H9 (cell line): Measurements from ENCODE around the gene TMEM165. TPM values are rescaled to one million over a fixed set of nuclear protein-coding genes. Genes with fewer than 3 reads are reported as not detected.

Experiments used
- DNase-seq: peaks from one replicate; pipeline ENCODE4 v3.0.0-alpha.2; 2017
- H2AFZ ChIP-seq: one replicate; pipeline ENCODE4 v1.6.1; 2013; ENCODE audit warnings: mild to moderate bottlenecking, low read length, control low read depth, moderate library complexity
- H2AK5ac ChIP-seq: 2 replicates; pipeline ENCODE4 v1.6.1; 2013; ENCODE audit warnings: low read length, control low read depth, mixed read lengths; ENCODE audit not compliant: insufficient read length
- H2BK120ac ChIP-seq: one replicate; pipeline ENCODE4 v1.6.1; 2013; ENCODE audit warnings: low read depth, mild to moderate bottlenecking, low read length, control low read depth, inconsistent platforms; ENCODE audit not compliant: poor library complexity, severe bottlenecking
- H2BK12ac ChIP-seq: 2 replicates; pipeline ENCODE4 v1.6.1; 2013; ENCODE audit warnings: low read length, control low read depth, mixed read lengths, low read depth; ENCODE audit not compliant: insufficient read length
- H2BK15ac ChIP-seq: 2 replicates; pipeline ENCODE4 v1.6.1; 2013; ENCODE audit warnings: low read depth, low read length, control low read depth
- H2BK20ac ChIP-seq: one replicate; pipeline ENCODE4 v1.6.1; 2013; ENCODE audit warnings: low read depth, mild to moderate bottlenecking, low read length, control low read depth, inconsistent platforms; ENCODE audit not compliant: poor library complexity, severe bottlenecking
- H2BK5ac ChIP-seq: 2 replicates; pipeline ENCODE4 v1.6.1; 2013; ENCODE audit warnings: low read length, control low read depth, mixed read lengths; ENCODE audit not compliant: insufficient read length
- H3K14ac ChIP-seq: 2 replicates; pipeline ENCODE4 v1.6.1; 2013; ENCODE audit warnings: low read length, control low read depth; ENCODE audit not compliant: insufficient read depth
- H3K18ac ChIP-seq: 2 replicates; pipeline ENCODE4 v1.6.1; 2013; ENCODE audit warnings: low read depth, mild to moderate bottlenecking, mixed read lengths, low read length, control low read depth; ENCODE audit not compliant: insufficient read length
- H3K23ac ChIP-seq: 2 replicates; pipeline ENCODE4 v1.6.1; 2013; ENCODE audit warnings: low read length, control low read depth, mixed read lengths, low read depth; ENCODE audit not compliant: insufficient read length
- H3K23me2 ChIP-seq: 2 replicates; pipeline ENCODE4 v1.6.1; 2013; ENCODE audit warnings: low read depth, mild to moderate bottlenecking, mixed read lengths, low read length, control low read depth; ENCODE audit not compliant: insufficient read length, poor library complexity, severe bottlenecking
- H3K27ac ChIP-seq: 2 replicates; pipeline ENCODE4 v1.5.1; 2013; ENCODE audit warnings: low read length, control low read depth, mixed read lengths, low read depth; ENCODE audit not compliant: insufficient read length
- H3K27me3 ChIP-seq: 2 replicates; pipeline ENCODE4 v1.6.1; 2013; ENCODE audit warnings: low read length, control low read depth, inconsistent platforms; ENCODE audit not compliant: insufficient read depth
- H3K4ac ChIP-seq: 2 replicates; pipeline ENCODE4 v1.6.1; 2013; ENCODE audit warnings: low read depth, mild to moderate bottlenecking, control low read depth, inconsistent platforms, low read length, moderate library complexity
- H3K4me1 ChIP-seq: 2 replicates; pipeline ENCODE4 v1.6.1; 2013; ENCODE audit warnings: low read length, control low read depth, inconsistent platforms; ENCODE audit not compliant: insufficient read depth
- H3K4me2 ChIP-seq: 2 replicates; pipeline ENCODE4 v1.6.1; 2013; ENCODE audit warnings: low read length, control low read depth, mixed read lengths; ENCODE audit not compliant: insufficient read length, insufficient read depth
- H3K56ac ChIP-seq: 2 replicates; pipeline ENCODE4 v1.6.1; 2013; ENCODE audit warnings: low read depth, mild to moderate bottlenecking, mixed read lengths, low read length, control low read depth; ENCODE audit not compliant: insufficient read length
- H3K79me1 ChIP-seq: 2 replicates; pipeline ENCODE4 v1.6.1; 2013; ENCODE audit warnings: low read depth, mild to moderate bottlenecking, moderate library complexity, low read length, control low read depth, inconsistent platforms; ENCODE audit not compliant: insufficient read depth, poor library complexity, severe bottlenecking
- H3K79me2 ChIP-seq: 2 replicates; pipeline ENCODE4 v1.6.1; 2013; ENCODE audit warnings: low read length, control low read depth, inconsistent platforms; ENCODE audit not compliant: insufficient read depth
- H3K9ac ChIP-seq: 2 replicates; pipeline ENCODE4 v1.6.1; 2013; ENCODE audit warnings: low read length, control low read depth, mixed read lengths; ENCODE audit not compliant: insufficient read length; ENCODE audit errors: extremely low read depth
- H3K9me3 ChIP-seq: one replicate; pipeline ENCODE4 v1.6.1; 2013; ENCODE audit warnings: low read depth, low read length, inconsistent platforms; ENCODE audit not compliant: control insufficient read depth
- H3T11ph ChIP-seq: one replicate; pipeline ENCODE4 v1.6.1; 2013; ENCODE audit warnings: mild to moderate bottlenecking, low read length, control low read depth, inconsistent platforms
- H4K20me1 ChIP-seq: one replicate; pipeline ENCODE4 v1.6.1; 2013; ENCODE audit not compliant: control insufficient read depth, insufficient read length, insufficient read depth
- H4K5ac ChIP-seq: 2 replicates; pipeline ENCODE4 v1.6.1; 2013; ENCODE audit warnings: low read depth, mild to moderate bottlenecking, mixed read lengths, low read length, control low read depth; ENCODE audit not compliant: insufficient read length
- H4K8ac ChIP-seq: replicated peaks from 2 replicates; pipeline ENCODE4 v1.6.1; 2013; ENCODE audit warnings: low read length, control low read depth, mixed read lengths, low read depth; ENCODE audit not compliant: insufficient read length
- H4K91ac ChIP-seq: 2 replicates; pipeline ENCODE4 v1.6.1; 2013; ENCODE audit warnings: low read depth, mild to moderate bottlenecking, moderate library complexity, mixed read lengths, low read length, control low read depth; ENCODE audit not compliant: insufficient read length
- H3K27ac Mint-ChIP-seq, 3 experiments: 2 replicates in 2 of 3; 3 replicates in 1 of 3; pipeline ENCODE4 v1.8.0; 2020 to 2021; ENCODE audit warnings: mixed read lengths in 3 of 3, mild to moderate bottlenecking in 1 of 3, moderate library complexity in 1 of 3
- H3K27me3 Mint-ChIP-seq: 2 replicates; pipeline ENCODE4 v1.8.0; 2021; ENCODE audit warnings: low read depth, mild to moderate bottlenecking, moderate library complexity, mixed read lengths
- H3K36me3 Mint-ChIP-seq, 3 experiments: 2 replicates in 2 of 3; 3 replicates in 1 of 3; pipeline ENCODE4 v1.8.0; 2020 to 2021; ENCODE audit warnings: low read depth in 3 of 3, mixed read lengths in 3 of 3; ENCODE audit not compliant: insufficient read depth in 1 of 3
- H3K4me1 Mint-ChIP-seq, 2 experiments: 2 replicates each; pipeline ENCODE4 v1.8.0; 2020; ENCODE audit warnings: mixed read lengths in 2 of 2
- H3K4me3 Mint-ChIP-seq, 2 experiments: 2 replicates in 1 of 2; 3 replicates in 1 of 2; pipeline ENCODE4 v1.8.0; 2020 to 2021; ENCODE audit warnings: mild to moderate bottlenecking in 2 of 2, mixed read lengths in 2 of 2, moderate library complexity in 1 of 2
- H3K9me3 Mint-ChIP-seq, 2 experiments: 2 replicates in 1 of 2; 3 replicates in 1 of 2; pipeline ENCODE4 v1.8.0; 2020; ENCODE audit warnings: mild to moderate bottlenecking in 2 of 2, mixed read lengths in 2 of 2, moderate library complexity in 1 of 2
- WGBS: extraction: QIAGEN DNeasy Blood & Tissue Kit; methylation state at CpG from one replicate; pipeline ENCODE4 v1.1.7; 2013; ENCODE audit warnings: missing lambda C conversion rate, low lambda C conversion rate, mixed read lengths; ENCODE audit not compliant: insufficient read length; ENCODE audit errors: extremely low coverage; 5-methylcytosine and 5-hydroxymethylcytosine counted together
- total RNA-seq: library from RNA; stranded (reverse); gene quantifications from 2 replicates; pipeline ENCODE4 v1.2.1, GENCODE V29; 2021
- TF ChIP-seq, protein P1 (sequence below): fragments of 200-600 bp; sonication (generic); conservative IDR thresholded peaks from 3 replicates; pipeline ENCODE4 v1.8.0; 2021; ENCODE audit warnings: antibody characterized with exemption, mild to moderate bottlenecking

TMEM165 gene
- total RNA-seq, 1 experiment from 2014 or later: 87.2 TPM

DNA sequence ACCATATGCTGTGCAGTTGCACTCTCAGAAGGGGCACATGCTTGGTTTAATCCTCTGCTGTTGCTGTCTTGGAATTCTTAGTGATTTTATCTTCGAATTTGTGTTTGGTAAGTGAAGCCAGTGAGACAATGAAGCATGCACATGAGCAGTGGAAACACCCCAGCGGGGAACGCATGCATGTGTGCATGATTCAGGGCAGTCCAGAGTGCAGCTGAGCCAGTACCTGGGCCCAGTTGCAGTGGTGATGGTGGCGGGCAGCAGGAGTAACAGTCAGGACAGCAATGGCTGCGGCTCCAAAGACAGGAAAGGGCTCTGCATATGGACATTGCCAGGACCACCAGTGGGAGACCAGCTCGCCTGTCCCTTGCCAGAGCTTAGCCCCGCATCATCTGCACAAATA is 14.3 kb upstream of the TMEM165 start:
- H2BK12ac ChIP-seq: no peak overlapping the region
- no peak overlapping the region for H3K4me3 Mint-ChIP-seq
- DNase-seq: no peak

More for the DNA sequence above, 14.3 kb upstream of the TMEM165 start:
- no peak overlapping the region for H3K4ac ChIP-seq
- H2AK5ac ChIP-seq: no peak overlapping the region
- H4K91ac ChIP-seq: no peak overlapping the region
- no CpG with 5 or more reads among the region's 7 CpGs for WGBS
- H3K23ac ChIP-seq: no peak overlapping the region
- H3T11ph ChIP-seq: no peak overlapping the region
- no peak overlapping the region for H3K14ac ChIP-seq
- Mint-ChIP-seq H3K36me3 (no peaks in the 10 kb centered on the region; a peak in 1 of 7 replicates), H3K27ac (no peak overlapping the region), H3K4me1 (peaks cover 4 to 5% of the 10 kb centered on the region in 2 experiments), H3K9me3 (no peaks in the 10 kb centered on the region; a peak in 1 of 5 replicates), H3K27me3 (no peaks in the 10 kb centered on the region)
- H4K20me1 ChIP-seq: no peaks in the 10 kb centered on the region
- H2AFZ ChIP-seq: no peak overlapping the region
- no peaks in the 10 kb centered on the region for H3K9me3 ChIP-seq
- H3K79me2 ChIP-seq: no peaks in the 10 kb centered on the region
- no peak overlapping the region for H3K27ac ChIP-seq
- no peak overlapping the region for H2BK120ac ChIP-seq
- no peaks in the 10 kb centered on the region for H3K27me3 ChIP-seq
- no peak overlapping the region for H2BK5ac ChIP-seq
- no peak overlapping the region for H4K5ac ChIP-seq
- no peaks in the 10 kb centered on the region for H3K23me2 ChIP-seq
- H3K18ac ChIP-seq: no peak overlapping the region
- no peak overlapping the region for H3K56ac ChIP-seq
- H3K4me1 ChIP-seq: no peaks in the 10 kb centered on the region
- H2BK15ac ChIP-seq: no peak overlapping the region
- TF ChIP-seq, protein P1, sequence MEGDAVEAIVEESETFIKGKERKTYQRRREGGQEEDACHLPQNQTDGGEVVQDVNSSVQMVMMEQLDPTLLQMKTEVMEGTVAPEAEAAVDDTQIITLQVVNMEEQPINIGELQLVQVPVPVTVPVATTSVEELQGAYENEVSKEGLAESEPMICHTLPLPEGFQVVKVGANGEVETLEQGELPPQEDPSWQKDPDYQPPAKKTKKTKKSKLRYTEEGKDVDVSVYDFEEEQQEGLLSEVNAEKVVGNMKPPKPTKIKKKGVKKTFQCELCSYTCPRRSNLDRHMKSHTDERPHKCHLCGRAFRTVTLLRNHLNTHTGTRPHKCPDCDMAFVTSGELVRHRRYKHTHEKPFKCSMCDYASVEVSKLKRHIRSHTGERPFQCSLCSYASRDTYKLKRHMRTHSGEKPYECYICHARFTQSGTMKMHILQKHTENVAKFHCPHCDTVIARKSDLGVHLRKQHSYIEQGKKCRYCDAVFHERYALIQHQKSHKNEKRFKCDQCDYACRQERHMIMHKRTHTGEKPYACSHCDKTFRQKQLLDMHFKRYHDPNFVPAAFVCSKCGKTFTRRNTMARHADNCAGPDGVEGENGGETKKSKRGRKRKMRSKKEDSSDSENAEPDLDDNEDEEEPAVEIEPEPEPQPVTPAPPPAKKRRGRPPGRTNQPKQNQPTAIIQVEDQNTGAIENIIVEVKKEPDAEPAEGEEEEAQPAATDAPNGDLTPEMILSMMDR: no peak
- no peak overlapping the region for H4K8ac ChIP-seq
- H3K79me1 ChIP-seq: no peaks in the 10 kb centered on the region
- H2BK20ac ChIP-seq: no peak overlapping the region
- no peak overlapping the region for H3K9ac ChIP-seq
- no peak overlapping the region for H3K4me2 ChIP-seq
